Mammary epithelial cell (primary cell): Measurements from ENCODE around the gene THAP4.

ENCODE experiments used
- EZH2 ChIP-seq: IDR thresholded peaks from 2 replicates; pipeline ENCODE4 v1.6.1; 2012; ENCODE audit warnings: low read length, inconsistent platforms, borderline replicate concordance
- TF ChIP-seq, protein P1 (sequence below), 2 donors: IDR thresholded peaks in 1 of 2; conservative IDR thresholded peaks in 1 of 2; 2 replicates each; pipeline ENCODE4 v1.5.1; 2011 to 2012; ENCODE audit warnings: inconsistent platforms in 2 of 2, low read length in 2 of 2, mild to moderate bottlenecking in 2 of 2, control low read depth in 1 of 2, low read depth in 1 of 2; ENCODE audit not compliant: insufficient read depth in 1 of 2; ENCODE audit errors: extremely low read depth in 1 of 2

DNA sequence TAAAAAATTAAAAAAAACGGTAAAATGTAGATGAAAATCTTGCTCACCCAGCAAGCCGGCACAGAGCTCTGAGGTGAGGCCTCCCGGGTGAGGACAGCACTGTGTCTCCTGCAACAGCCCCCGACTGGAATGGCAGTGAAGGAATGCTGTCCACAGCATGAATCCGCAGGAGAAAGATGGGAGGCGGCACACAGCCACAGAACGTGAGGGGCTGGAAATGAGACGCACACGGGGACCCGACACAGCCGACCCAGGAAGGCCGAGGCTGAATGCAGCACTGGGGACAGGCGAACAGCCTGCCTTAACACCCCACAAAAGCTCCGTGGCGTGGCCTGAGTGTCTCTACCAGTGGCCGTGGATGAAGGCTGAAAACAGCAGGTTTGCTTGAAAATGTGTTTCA lies 43.7 kb downstream of the THAP4 start:
- TF ChIP-seq, protein P1, sequence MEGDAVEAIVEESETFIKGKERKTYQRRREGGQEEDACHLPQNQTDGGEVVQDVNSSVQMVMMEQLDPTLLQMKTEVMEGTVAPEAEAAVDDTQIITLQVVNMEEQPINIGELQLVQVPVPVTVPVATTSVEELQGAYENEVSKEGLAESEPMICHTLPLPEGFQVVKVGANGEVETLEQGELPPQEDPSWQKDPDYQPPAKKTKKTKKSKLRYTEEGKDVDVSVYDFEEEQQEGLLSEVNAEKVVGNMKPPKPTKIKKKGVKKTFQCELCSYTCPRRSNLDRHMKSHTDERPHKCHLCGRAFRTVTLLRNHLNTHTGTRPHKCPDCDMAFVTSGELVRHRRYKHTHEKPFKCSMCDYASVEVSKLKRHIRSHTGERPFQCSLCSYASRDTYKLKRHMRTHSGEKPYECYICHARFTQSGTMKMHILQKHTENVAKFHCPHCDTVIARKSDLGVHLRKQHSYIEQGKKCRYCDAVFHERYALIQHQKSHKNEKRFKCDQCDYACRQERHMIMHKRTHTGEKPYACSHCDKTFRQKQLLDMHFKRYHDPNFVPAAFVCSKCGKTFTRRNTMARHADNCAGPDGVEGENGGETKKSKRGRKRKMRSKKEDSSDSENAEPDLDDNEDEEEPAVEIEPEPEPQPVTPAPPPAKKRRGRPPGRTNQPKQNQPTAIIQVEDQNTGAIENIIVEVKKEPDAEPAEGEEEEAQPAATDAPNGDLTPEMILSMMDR (conservative IDR thresholded peaks at IDR 0.05 in 1 of 2, IDR thresholded peaks at IDR 0.05 in 1 of 2; ENCODE audit: extremely low read depth in 1 of 2, insufficient read depth in 1 of 2, low read depth in 1 of 2, low read length in 2 of 2): no peak
- TF ChIP-seq EZH2: no peak
